GM21367 (cell line): ENCODE measurements around the gene POU3F4.
A peak's percentile ranks its signal among the peaks of the same experiment; 100 is the strongest.

Source experiments
- ATAC-seq: cut with Tn5 transposase; IDR thresholded peaks from one replicate; pipeline ENCODE4 v1.9.1; 2021; ENCODE audit not compliant: unreplicated experiment

Gene POU3F4

GRCh38 chrX:83508006-83508405 lies at the start of gene POU3F4:
POU3F4 (plus strand) TSS chrX:83508290; CDS start chrX:83508325, 35 bp downstream.
- ATAC-seq: no peak

GRCh38 chrX:83469551-83469950 lies 38.5 kb upstream of the POU3F4 start:
- peak; percentile 95 for ATAC-seq

- ATAC-seq: no peak
These were observed 12.2 kb upstream of the POU3F4 start for GRCh38 chrX:83495898-83496297.

GRCh38 chrX:83501003-83501402 lies 7.1 kb upstream of the POU3F4 start:
- ATAC-seq: no peak

- no peak for ATAC-seq
These were observed 6.6 kb upstream of the POU3F4 start for GRCh38 chrX:83501530-83501929.

GRCh38 chrX:83504721-83505479 lies 3.2 kb upstream of the POU3F4 start:
- ATAC-seq: no peak

GRCh38 chrX:83508526-83509253 lies 600 bp downstream of the POU3F4 start:
- ATAC-seq: no peak

GRCh38 chrX:83509254-83509801 lies 1.2 kb downstream of the POU3F4 start:
- ATAC-seq: no peak

- no peak for ATAC-seq
These were observed 2.5 kb downstream of the POU3F4 start for GRCh38 chrX:83510510-83511062.

- no peak for ATAC-seq
These were observed 3.1 kb downstream of the POU3F4 start for GRCh38 chrX:83511208-83511607.

- ATAC-seq: no peak
These were observed 4.0 kb downstream of the POU3F4 start for GRCh38 chrX:83512111-83512510.

GRCh38 chrX:83516597-83516996 lies 8.5 kb downstream of the POU3F4 start:
- ATAC-seq: no peak

- ATAC-seq: no peak
These were observed 13.8 kb downstream of the POU3F4 start for GRCh38 chrX:83521905-83522304.

GRCh38 chrX:83529950-83530349 lies 21.9 kb downstream of the POU3F4 start:
- no peak for ATAC-seq

GRCh38 chrX:83535417-83536196 lies 27.5 kb downstream of the POU3F4 start:
- ATAC-seq: no peak
